ENCODE results near the gene DNALI1.

DNALI1 gene

GRCh38 chr1:37513795-37514349 is 42.9 kb upstream of the DNALI1 start:
- CTCF ChIA-PET = interaction anchor here (0.6 to 4.0 kb wide), 23 partner anchors 8 to 810 kb away, joined by 3 to 42 read pairs (median 5); partner anchors contain the start of gene SNIP1
- peaks cover 28 to 38% of the 10 kb centered on the region in 2 experiments for H3K36me3 ChIP-seq (ENCODE audit: control insufficient read depth in 2 of 2, insufficient read depth in 1 of 2, low read length in 2 of 2)
- no peaks in the 10 kb centered on the region for H3K9me3 ChIP-seq (ENCODE audit: control insufficient read depth, insufficient read depth, low read depth, low read length)
- H3K27ac ChIP-seq (ENCODE audit: extremely low read depth, low read depth, low read length) = peak overlapping the region; percentile 88; the same call in 1 of the 2 replicates
- peak overlapping the region; percentile 95 for H3K4me3 ChIP-seq (ENCODE audit: low read depth, low read length)
- POLR2A ChIA-PET = interaction anchor here (1.1 to 1.8 kb wide), 6 partner anchors 8 to 82 kb away, joined by 3 to 14 read pairs (median 5); partner anchors contain the start of gene GNL2
- H3K4me1 ChIP-seq (ENCODE audit: control insufficient read depth, insufficient read depth, low read length) = no peaks in the 10 kb centered on the region
- no peak for TF ChIP-seq ZFP41 (tag by site-specific recombination; IDR thresholded peaks at IDR 0.05; ENCODE audit: borderline replicate concordance)
- peak; percentile 27; the same call in 1 of the 2 replicates for TF ChIP-seq ZNF341 (tag by site-specific recombination; IDR thresholded peaks at IDR 0.05; ENCODE audit: low read depth)
- TF ChIP-seq ZBTB20 (tag by site-specific recombination; IDR thresholded peaks at IDR 0.05) = peak; percentile 81
- TF ChIP-seq ZNF530 (tag by site-specific recombination; IDR thresholded peaks at IDR 0.05; ENCODE audit: low read depth) = no peak
- peak; percentile 30; the same call in 1 of the 2 replicates for TF ChIP-seq SP3 (tag by site-specific recombination; IDR thresholded peaks at IDR 0.05)
- TF ChIP-seq PRDM1 (tag by site-specific recombination; IDR thresholded peaks at IDR 0.05) = 0 out of 2 replicates have a peak, but pooled peaks have one; percentile 13
- TF ChIP-seq ZNF19 (tag by site-specific recombination; IDR thresholded peaks at IDR 0.05; ENCODE audit: low read depth) = no peak
- peak; percentile 39; the same call in 1 of the 2 replicates for TF ChIP-seq ZXDB (tag by site-specific recombination; IDR thresholded peaks at IDR 0.05)
- TF ChIP-seq ZIC2 (tag by site-specific recombination; IDR thresholded peaks at IDR 0.05) = no peak
- no peak for TF ChIP-seq ZNF311 (tag by site-specific recombination; IDR thresholded peaks at IDR 0.05; ENCODE audit: borderline replicate concordance)
- TF ChIP-seq ZNF48 (tag by site-specific recombination; IDR thresholded peaks at IDR 0.05) = no peak
- TF ChIP-seq ZBTB48 (tag by site-specific recombination; IDR thresholded peaks at IDR 0.05) = peak; percentile 55
- TF ChIP-seq GLIS2 (tag by site-specific recombination; IDR thresholded peaks at IDR 0.05) = peak; percentile 62; the same call in 1 of the 2 replicates
- TF ChIP-seq ZNF600 (tag by site-specific recombination; IDR thresholded peaks at IDR 0.05) = peak; percentile 75
- 0 out of 2 replicates have a peak, but pooled peaks have one; percentile 24 for TF ChIP-seq ZNF398 (tag by site-specific recombination; IDR thresholded peaks at IDR 0.05)
- TF ChIP-seq SALL2 (tag by site-specific recombination; IDR thresholded peaks at IDR 0.05; ENCODE audit: borderline replicate concordance) = no peak
- no peak for TF ChIP-seq ZNF621 (tag by site-specific recombination; IDR thresholded peaks at IDR 0.05)
- 0 out of 2 replicates have a peak, but pooled peaks have one; percentile 27 for TF ChIP-seq KLF17 (tag by site-specific recombination; IDR thresholded peaks at IDR 0.05)
- no peak for TF ChIP-seq ZNF639 (tag by site-specific recombination; IDR thresholded peaks at IDR 0.05)
- no peak for TF ChIP-seq ZBTB7A (tag by site-specific recombination; IDR thresholded peaks at IDR 0.05; ENCODE audit: low read depth)
- TF ChIP-seq, protein P1, sequence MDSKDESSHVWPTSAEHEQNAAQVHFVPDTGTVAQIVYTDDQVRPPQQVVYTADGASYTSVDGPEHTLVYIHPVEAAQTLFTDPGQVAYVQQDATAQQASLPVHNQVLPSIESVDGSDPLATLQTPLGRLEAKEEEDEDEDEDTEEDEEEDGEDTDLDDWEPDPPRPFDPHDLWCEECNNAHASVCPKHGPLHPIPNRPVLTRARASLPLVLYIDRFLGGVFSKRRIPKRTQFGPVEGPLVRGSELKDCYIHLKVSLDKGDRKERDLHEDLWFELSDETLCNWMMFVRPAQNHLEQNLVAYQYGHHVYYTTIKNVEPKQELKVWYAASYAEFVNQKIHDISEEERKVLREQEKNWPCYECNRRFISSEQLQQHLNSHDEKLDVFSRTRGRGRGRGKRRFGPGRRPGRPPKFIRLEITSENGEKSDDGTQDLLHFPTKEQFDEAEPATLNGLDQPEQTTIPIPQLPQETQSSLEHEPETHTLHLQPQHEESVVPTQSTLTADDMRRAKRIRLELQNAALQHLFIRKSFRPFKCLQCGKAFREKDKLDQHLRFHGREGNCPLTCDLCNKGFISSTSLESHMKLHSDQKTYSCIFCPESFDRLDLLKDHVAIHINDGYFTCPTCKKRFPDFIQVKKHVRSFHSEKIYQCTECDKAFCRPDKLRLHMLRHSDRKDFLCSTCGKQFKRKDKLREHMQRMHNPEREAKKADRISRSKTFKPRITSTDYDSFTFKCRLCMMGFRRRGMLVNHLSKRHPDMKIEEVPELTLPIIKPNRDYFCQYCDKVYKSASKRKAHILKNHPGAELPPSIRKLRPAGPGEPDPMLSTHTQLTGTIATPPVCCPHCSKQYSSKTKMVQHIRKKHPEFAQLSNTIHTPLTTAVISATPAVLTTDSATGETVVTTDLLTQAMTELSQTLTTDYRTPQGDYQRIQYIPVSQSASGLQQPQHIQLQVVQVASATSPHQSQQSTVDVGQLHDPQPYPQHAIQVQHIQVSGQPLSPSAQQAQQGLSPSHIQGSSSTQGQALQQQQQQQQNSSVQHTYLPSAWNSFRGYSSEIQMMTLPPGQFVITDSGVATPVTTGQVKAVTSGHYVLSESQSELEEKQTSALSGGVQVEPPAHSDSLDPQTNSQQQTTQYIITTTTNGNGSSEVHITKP (tag by site-specific recombination; IDR thresholded peaks at IDR 0.05) = peak; percentile 84
- no peak for TF ChIP-seq ZNF221 (tag by site-specific recombination; IDR thresholded peaks at IDR 0.05; ENCODE audit: borderline replicate concordance)
- TF ChIP-seq ZNF335 (tag by site-specific recombination; conservative IDR thresholded peaks at IDR 0.05) = peak; percentile 98
- peak; percentile 70 for TF ChIP-seq GLIS1 (tag by site-specific recombination; IDR thresholded peaks at IDR 0.05)
- TF ChIP-seq TCF7L2 (IDR thresholded peaks at IDR 0.05; ENCODE audit: borderline replicate concordance, low read depth, low read length) = no peak
- TF ChIP-seq ZEB2 (tag by site-specific recombination; IDR thresholded peaks at IDR 0.05) = 0 out of 2 replicates have a peak, but pooled peaks have one; percentile 15
- TF ChIP-seq SP2 (tag by site-specific recombination; IDR thresholded peaks at IDR 0.05) = peak; percentile 3; the same call in 1 of the 2 replicates
- peak; percentile 64; the same call in 1 of the 2 replicates for TF ChIP-seq ZNF561 (tag by site-specific recombination; IDR thresholded peaks at IDR 0.05; ENCODE audit: borderline replicate concordance)
- peak; percentile 36 for TF ChIP-seq EGR2 (tag by site-specific recombination; IDR thresholded peaks at IDR 0.05; ENCODE audit: low read depth)
- TF ChIP-seq ZNF202 (tag by site-specific recombination; IDR thresholded peaks at IDR 0.05; ENCODE audit: borderline replicate concordance) = no peak
- peak; percentile 52 for TF ChIP-seq ZFHX2 (tag by site-specific recombination; conservative IDR thresholded peaks at IDR 0.05)

Data from HEK293 (cell line).